Endometrial microvascular endothelial cells (primary cell): Measurements from ENCODE around the gene REEP1. TPM values are rescaled to one million over a fixed set of nuclear protein-coding genes. Genes with fewer than 3 reads are reported as not detected.
"Not testable (repeated sequence)": the region's sequence is repeated elsewhere in the genome, so short reads cannot be mapped to it uniquely, and the experiment has no call there.

Experiments used
- in situ Hi-C: cut with HindIII; loops from 2 replicates; pipeline ENCODE4 v1.10.0; 2017; ENCODE audit warnings: low sequenced_read_pairs, low pct_unique_long_range_greater_than_20kb; ENCODE audit errors: inconsistent ontology term
- total RNA-seq: library from RNA; depleted of rRNA; stranded (reverse); fragments of >200 nt; gene quantifications from one replicate; pipeline ENCODE4 v1.2.3, GENCODE V29; 2015; ENCODE audit errors: inconsistent ontology term

Gene REEP1
- total RNA-seq, 1 donor from 2014 or later = 0.28 TPM

DNA sequence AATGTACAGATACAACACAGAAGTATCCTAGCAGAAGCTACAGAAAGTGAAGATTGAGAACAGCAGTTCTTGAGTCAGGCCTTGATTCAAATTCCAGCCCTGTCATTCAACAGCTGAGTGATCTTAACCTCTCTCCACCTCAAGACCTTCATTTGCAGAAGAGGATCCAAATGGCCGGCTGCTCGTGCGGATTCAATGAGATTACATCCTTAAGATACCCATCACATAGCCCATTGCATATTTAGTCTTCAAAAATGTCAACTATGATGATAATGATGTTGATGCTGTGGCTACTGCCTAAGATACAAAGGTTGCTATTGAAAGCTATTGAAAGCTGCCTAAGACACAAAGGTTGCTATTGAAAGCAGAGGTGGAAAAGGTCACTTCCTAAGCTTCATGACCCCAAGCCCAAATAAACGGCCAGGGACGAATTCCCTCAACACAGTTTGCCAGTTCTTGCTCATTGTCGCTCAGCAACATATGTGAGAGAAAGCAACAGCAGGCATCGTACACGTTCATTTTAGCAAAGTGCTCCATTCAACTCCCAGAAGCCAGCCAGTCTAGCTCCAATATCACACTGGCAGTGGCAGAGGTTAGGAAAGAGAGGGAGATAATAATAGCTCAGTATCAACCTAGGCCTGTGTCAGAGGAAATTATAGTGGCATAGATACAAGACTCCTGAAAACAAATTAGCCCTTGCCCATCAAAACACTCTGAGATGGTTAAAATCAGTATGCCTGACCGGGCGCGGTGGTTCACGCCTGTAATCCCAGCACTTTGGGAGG lies 102.0 kb downstream of the REEP1 start:
- in situ Hi-C loops = no loop called here

DNA sequence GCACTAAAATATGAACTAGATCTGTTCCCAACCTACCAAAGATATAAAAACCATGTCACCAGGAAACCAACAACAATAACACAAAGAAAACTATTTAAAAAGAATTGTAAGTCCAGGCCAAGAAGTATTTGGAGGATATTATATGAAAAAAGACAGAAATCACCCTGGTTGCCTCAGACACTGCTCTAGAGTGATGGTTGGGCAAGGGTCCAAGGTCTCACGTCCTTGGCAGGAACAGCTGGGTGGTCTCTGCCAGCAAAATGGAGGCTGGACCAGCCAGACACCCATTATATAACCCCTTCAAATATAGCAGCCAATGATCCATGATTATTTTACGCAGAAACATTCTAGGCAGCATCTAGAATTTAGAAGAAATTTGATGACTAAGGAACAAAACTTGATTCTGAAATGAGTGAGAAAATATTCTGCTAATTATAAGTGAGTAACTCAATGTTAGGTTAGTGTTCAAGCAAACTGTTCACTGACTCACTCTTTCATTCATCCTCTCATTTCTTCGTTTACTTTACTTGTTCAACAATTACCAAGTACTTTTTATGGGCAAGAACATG lies 102.8 kb downstream of the REEP1 start:
- in situ Hi-C loops = no loop called here

- in situ Hi-C loops = no loop called here
These were observed 104.0 kb downstream of the REEP1 start for GRCh38 chr2:86233436-86233835.

- in situ Hi-C loops = no loop called here
These were observed 104.5 kb downstream of the REEP1 start for GRCh38 chr2:86232910-86233309.

- in situ Hi-C loops = no loop called here
These were observed 105.0 kb downstream of the REEP1 start for GRCh38 chr2:86232373-86232784.

DNA sequence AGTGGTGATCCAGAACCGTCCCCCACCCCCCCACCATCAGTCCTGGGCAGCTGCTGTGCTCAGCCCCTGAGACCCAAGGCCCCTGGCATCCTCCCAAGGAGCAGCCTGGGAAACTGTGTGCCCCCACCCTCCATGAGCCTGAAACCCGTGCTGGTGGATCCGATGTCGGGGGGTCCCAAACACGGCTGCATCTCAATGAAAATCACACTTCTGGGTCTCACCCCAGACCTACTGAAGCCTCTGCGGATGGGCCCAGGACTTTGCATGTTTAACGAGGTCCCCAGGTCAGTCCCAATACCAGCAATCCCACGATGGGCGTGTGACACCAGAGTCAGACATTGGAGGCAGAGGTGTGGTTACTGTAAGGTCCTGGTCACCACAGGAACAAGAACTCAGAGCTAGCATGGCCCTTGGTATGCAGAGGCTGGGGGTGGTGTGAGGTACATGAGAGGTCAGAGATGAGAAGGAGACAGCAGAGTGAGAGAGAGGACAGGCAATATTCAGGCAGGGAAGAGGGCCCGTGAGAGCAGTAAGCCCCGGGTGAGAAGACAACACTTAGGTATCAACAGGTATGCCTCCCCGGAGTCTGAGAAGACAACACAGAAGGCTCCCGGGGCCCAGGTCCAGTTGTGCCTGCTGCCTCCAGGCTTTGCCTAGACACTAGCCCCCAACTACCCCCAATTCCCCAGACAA lies 105.6 kb downstream of the REEP1 start:
- in situ Hi-C loops = no loop called here

DNA sequence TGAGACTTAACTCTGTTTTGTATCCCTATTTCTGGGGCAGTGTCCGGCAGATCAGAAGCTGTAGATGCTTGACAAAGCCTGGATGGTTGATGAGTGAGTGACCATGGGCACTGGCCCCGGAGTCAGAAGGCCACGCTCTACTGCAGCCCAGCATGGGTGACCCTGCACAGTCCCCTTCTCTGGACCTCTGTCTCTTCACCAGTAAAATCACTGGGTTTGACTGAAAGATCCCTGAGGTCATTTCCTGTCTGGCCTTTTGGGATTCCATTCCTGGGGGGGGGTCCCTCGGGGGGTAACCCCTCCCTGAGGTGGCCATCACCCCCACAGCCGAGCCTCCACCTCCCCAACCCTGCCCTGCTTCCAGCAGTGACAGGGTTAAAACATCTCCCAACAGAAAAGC lies 106.5 kb downstream of the REEP1 start:
- in situ Hi-C loops = no loop called here

GRCh38 chr2:86229221-86229620 lies 108.2 kb downstream of the REEP1 start:
- in situ Hi-C loops = no loop called here

DNA sequence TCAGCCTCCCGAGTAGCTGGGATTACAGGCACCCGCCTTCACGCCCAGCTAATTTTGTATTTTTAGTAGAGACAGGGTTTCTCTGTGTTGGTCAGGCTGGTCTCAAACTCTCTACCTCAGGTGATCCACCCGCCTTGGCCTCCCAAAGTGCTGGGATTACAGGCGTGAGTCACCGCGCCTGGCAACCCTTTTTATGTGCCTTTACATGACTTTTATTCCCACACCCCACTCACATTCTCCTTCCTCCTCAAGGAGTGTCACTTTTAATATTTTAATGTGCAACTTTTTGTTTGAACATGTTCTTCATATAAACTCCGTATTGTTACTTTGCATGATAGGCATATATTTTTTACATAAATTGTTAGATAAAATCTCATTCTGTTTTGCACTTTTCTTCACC lies 108.9 kb downstream of the REEP1 start:
- in situ Hi-C loops = not testable (repeated sequence)

DNA sequence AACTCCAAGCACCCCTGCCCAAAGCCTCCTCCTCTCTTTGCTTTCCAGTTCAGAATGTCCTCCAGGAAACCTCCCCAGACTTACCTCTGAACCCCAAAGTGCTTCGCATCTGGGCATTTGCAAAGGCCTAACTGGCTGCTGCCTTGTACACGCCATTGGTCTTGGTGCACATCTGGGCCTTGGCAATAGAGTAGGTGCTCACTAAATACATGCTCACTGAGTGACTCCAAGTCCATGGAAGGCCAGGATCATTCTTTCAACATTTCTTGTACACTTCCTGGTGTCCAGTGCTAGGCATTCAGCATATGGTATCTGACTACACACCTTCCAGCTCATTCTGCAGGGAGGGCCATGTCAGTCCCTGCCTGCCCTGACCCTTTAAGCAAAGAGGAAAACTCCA lies 109.7 kb downstream of the REEP1 start:
- in situ Hi-C loops = no loop called here

- in situ Hi-C loops = no loop called here
These were observed 110.5 kb downstream of the REEP1 start for GRCh38 chr2:86226636-86227520.

DNA sequence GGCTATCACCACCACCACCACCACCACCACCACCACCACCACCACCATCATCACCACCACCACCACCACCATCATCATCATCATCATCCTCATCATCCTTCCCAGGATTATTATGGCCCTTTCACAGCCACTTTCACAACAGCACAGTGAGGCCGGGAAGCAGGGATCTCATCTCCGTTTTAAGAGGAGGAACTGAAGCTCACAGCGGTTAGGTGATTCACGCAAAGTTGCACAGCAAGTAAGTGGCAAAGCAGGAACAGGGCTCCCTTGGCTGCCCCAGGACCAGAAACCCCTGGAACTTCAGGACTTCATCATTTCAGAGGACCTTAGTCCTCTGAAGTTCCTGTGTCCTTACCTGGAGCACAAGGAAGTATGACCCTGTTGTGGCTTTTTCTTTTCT lies 111.4 kb downstream of the REEP1 start:
- in situ Hi-C loops = no loop called here

DNA sequence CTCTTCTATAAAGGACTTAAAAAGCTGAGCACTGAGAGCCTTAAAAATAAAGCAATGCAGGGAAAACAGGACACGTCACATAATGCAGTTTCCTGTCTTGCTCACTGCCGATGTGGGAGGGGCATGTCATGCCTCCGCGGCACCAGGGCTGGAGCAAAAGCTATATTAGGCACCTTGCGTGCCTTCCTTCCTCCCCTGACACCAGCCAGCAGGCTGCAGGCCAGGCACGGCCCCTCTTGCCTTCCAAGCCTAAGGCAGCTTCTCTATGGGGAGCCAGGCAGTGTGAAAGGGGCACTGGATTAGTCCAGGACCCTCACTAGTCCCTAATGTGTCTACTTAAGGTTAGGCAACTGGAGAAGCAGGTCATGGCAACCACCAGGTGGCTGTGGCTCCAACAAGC lies 111.8 kb downstream of the REEP1 start:
- in situ Hi-C loops = no loop called here

DNA sequence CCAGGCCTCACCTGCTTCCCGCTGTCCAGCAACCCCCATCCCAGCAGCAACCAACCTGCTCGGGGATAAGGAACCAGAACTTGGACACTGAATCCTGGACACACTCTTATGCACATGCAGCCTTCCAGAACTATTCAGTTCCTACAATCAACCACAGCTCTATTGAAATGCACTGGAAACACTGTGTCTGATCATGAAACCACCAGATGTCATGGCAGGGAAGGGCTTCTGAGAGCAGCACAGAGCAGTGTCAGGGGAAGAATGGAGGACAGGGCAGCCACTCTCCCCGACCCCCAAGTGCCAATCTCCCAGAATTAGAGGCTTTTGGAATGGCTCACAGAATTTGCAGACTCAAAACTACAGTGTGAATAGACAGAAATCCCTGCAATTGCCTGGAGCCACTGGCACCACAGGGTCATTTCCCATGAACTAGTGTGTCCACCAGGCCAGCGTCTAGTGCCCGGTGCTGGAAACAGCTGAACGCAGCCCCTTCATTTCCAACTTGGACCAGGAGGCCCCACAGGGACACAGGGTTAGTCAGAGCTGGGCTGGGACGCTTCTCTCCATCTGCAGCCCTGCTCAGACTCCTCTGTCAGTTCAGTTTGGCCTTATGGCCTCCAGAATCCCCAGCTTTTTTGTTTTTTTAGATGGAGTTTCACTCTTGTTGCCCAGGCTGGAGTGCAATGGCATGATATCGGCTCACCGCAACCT lies 112.6 kb downstream of the REEP1 start:
- in situ Hi-C loops = no loop called here

DNA sequence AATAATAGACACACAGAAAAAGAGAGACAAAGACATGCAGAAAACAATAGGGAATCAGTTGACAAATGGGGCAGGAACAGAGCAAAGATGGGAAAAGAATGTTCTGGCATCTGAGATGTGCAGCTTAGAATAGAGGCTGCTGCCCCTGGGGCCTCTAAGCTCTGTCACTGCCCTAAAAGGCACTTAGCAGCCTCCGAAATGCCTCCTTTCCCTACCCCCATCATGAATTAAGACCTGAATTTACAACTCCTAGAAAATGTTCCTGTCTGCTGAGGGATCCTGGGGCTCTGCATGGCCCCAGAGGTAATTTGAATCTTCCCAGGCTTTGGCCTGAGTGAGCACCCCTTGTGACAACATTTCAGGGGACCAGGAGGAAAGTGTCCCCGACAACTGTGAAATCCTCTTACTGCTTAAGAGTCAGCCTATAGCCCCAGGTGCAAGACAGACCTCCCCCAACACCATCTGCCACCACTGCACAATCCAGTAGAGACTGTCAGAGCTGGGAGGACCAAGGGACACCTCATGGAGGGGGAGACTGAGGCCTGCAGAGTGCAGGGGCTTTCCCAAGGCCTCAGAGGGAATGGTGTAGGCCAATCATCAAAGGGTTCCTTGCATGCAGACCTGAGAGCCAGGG lies 113.4 kb downstream of the REEP1 start:
- in situ Hi-C loops = no loop called here

DNA sequence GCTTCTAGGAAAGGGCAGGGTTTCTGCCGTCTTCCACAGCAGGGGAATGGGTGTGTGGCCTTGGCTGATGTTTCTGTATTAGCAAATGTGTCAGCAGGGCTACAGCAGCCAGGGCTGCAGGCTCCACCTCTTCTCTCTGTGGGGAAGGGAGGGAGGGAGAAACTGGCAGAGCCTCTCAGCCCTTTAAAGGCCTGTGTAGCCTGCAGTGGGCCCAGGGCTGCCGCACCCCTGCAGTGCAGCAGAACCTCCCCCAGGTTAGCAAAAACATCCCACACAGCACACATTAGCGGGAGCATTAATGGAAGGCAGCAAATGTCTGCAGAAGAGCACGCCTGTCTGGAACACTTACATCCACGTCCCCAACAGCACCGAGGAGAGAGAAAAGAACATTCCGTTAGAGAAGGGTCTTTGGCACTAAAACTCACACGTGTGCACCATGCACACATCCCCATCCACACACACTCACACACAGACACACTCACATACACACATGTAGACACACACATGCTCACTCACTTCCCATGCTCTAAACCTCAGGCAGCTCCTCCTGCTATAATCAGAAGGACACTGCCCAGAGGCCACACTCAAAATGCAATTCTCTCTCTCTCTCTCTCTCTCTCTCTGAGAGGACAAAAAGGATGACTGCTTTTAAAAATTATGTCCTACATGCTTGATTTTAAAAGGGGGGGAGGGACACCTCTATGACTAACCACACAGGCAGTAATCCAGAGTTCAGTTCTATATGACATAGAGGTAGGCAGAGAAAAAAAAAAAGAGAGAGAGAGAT lies 114.1 kb downstream of the REEP1 start:
- in situ Hi-C loops = no loop called here

DNA sequence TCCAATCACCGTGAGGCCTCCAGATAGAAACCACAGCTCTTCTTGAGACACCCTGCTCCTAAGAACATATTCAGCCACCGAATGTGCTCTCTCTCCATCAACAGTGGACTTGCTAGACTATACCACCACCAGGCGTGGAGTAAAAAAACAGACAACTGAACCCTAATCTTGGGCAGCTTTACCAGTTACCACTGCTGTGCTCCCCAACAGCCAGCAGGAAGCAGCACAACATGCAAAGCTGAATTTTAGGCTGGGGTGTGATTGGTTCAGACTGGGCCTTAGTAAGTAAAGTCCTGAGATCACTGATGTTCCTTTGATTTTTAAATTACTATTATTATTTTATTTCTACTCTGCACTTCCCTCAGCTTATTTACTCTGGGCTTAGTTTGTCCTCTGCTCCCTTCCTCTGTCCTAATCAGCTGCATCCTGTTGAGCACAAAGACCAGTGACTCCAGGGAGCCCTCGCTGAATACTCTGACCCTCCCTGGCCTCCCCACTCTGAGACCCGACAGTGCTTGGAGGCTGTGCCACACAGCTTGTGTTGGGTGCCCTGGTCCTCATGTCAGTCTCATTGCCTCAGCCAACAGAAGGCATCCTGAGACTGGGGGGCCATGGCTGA lies 116.3 kb downstream of the REEP1 start:
- in situ Hi-C loops = no loop called here
